Heart left ventricle (tissue), 13 donors: ENCODE measurements around the gene BIN1.

Source experiments
- POLR2A ChIP-seq, 2 donors: fragments of 450-650 bp; IDR thresholded peaks; one replicate each; pipeline ENCODE4 v1.6.1; 2017; ENCODE audit warnings: antibody characterized with exemption in 2 of 2, mild to moderate bottlenecking in 2 of 2, moderate library complexity in 2 of 2
- TF ChIP-seq, protein P1 (sequence below), 12 donors: fragments of 200-600 bp; sonication (generic) in 4 of 12; IDR thresholded peaks; one replicate each; pipeline versions ENCODE4 v1.5.0 to v1.8.0; 2018 to 2022; ENCODE audit warnings: antibody characterized with exemption in 12 of 12, mild to moderate bottlenecking in 5 of 12
- donor health status: ischemic (EF 13 %, LVEDD 7.1; RV severe dilation, severe dysfunction).
- donor health status: DM: no; HTN: yes; CAD: no.
- donor health status: DM: no; HTN: no; CAD: no.
- donor health status: ischemic (EF 25% LVEDD 6.9; RV normal size, moderate dysfunction).
- donor health status: ischemic (EF 25% LVEDD 5.7; RV mildly dilated, moderate dysfunction).
- donor health status: ischemic (EF 35%, LVEDD 5.7; RV mildly dilated, moderate dysfunction).
- donor health status: nonischemic (EF 11% LVEDD 7.7; RV severe dilation, severe dysfunction).
- donor health status: DM: yes; HTN: yes; CAD: no.
- donor health status: PGD.
- donor health status: ischemic (EF 29% LVEDD 5.4; RV normal size, mild dysfunction).
- donor health status: nonischemic (EF 23%, LVEDD 6.1; RV moderate dilation, normal function).

DNA sequence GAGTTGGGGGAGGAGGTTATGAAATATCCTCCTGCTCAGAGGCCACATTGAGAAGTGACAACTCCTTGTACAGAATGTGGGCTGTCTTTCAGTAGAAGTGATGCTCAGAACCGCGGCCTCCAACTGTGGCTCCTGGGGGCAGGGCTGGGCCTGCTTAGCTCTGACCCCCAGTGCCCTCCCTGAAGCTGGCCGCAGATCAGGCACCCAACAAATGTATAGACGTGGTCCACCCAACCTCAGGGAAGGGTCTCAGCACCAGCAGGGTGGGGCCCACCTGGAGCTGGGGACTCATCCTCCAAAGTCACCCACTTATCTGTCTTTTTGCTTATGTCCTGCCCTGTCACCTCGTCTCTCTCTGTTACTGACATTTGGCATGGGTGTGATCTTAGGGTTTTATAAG lies 11.1 kb upstream of the BIN1 start:
- TF ChIP-seq, protein P1, sequence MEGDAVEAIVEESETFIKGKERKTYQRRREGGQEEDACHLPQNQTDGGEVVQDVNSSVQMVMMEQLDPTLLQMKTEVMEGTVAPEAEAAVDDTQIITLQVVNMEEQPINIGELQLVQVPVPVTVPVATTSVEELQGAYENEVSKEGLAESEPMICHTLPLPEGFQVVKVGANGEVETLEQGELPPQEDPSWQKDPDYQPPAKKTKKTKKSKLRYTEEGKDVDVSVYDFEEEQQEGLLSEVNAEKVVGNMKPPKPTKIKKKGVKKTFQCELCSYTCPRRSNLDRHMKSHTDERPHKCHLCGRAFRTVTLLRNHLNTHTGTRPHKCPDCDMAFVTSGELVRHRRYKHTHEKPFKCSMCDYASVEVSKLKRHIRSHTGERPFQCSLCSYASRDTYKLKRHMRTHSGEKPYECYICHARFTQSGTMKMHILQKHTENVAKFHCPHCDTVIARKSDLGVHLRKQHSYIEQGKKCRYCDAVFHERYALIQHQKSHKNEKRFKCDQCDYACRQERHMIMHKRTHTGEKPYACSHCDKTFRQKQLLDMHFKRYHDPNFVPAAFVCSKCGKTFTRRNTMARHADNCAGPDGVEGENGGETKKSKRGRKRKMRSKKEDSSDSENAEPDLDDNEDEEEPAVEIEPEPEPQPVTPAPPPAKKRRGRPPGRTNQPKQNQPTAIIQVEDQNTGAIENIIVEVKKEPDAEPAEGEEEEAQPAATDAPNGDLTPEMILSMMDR (IDR thresholded peaks at IDR 0.05) = no peak
- no peak for TF ChIP-seq POLR2A (IDR thresholded peaks at IDR 0.05)
